GM12801 (cell line): ENCODE data around the gene TMEM266.

Source experiments
- CTCF ChIP-seq: IDR thresholded peaks from one replicate; pipeline ENCODE4 v1.5.1; 2011; ENCODE audit warnings: control low read depth; ENCODE audit not compliant: insufficient read length; ENCODE audit errors: extremely low read depth

The TMEM266 gene

GRCh38 chr15:76208786-76209424, 149.1 kb downstream of the TMEM266 start:
- TF ChIP-seq CTCF = no peak

GRCh38 chr15:76209523-76209922, 149.7 kb downstream of the TMEM266 start:
- no peak for TF ChIP-seq CTCF

- no peak for TF ChIP-seq CTCF
Measured at GRCh38 chr15:76209942-76210341, 150.2 kb downstream of the TMEM266 start.

- no peak for TF ChIP-seq CTCF
Measured at GRCh38 chr15:76215634-76216033, 155.8 kb downstream of the TMEM266 start.

GRCh38 chr15:76217029-76217881, 157.5 kb downstream of the TMEM266 start:
- no peak for TF ChIP-seq CTCF

GRCh38 chr15:76217882-76218217, 158.1 kb downstream of the TMEM266 start:
- no peak for TF ChIP-seq CTCF

- TF ChIP-seq CTCF = no peak
Measured at GRCh38 chr15:76221085-76221767, 161.4 kb downstream of the TMEM266 start.
